ENCODE measurements around the gene TGFBRAP1. TPM values are rescaled to one million over a fixed set of nuclear protein-coding genes. Genes with fewer than 3 reads are reported as not detected.
"Not testable (repeated sequence)": the region's sequence is repeated elsewhere in the genome, so short reads cannot be mapped to it uniquely, and the experiment has no call there.

The TGFBRAP1 gene
- total RNA-seq, 2 donors from 2014 or later, result 16.5 to 28.0 TPM

GRCh38 chr2:105334211-105334610 is 4.7 kb upstream of the TGFBRAP1 start:
- Mint-ChIP-seq H3K27ac (no peak overlapping the region), H3K36me3 (ENCODE audit: low read depth) (peaks cover 25% of the 10 kb centered on the region), H3K27me3 (no peaks in the 10 kb centered on the region)

GRCh38 chr2:105330681-105331375 is 1.3 kb upstream of the TGFBRAP1 start:
- Mint-ChIP-seq H3K36me3 (ENCODE audit: low read depth) (peaks cover 22% of the 10 kb centered on the region), H3K4me1 (peaks cover 28% of the 10 kb centered on the region), H3K4me3 (peak overlapping the region; percentile 98), H3K27ac (peak overlapping the region; percentile 90), H3K27me3 (no peaks in the 10 kb centered on the region), H3K9me3 (no peaks in the 10 kb centered on the region)
- peak; percentile 44 for ATAC-seq (replicated peaks)

More at GRCh38 chr2:105334211-105334610, 4.7 kb upstream of the TGFBRAP1 start:
- ATAC-seq (replicated peaks), result no peak
- no peaks in the 10 kb centered on the region for H3K9me3 Mint-ChIP-seq
- H3K4me3 Mint-ChIP-seq, result no peak overlapping the region
- peaks cover 7% of the 10 kb centered on the region for H3K4me1 Mint-ChIP-seq

GRCh38 chr2:105329197-105329554 is 359 bp downstream of the TGFBRAP1 start:
- Mint-ChIP-seq H3K27me3 (no peaks in the 10 kb centered on the region), H3K4me3 (peak overlapping the region; percentile 98), H3K27ac (peak overlapping the region; percentile 99), H3K4me1 (peaks cover 38% of the 10 kb centered on the region), H3K36me3 (ENCODE audit: low read depth) (peaks cover 29% of the 10 kb centered on the region), H3K9me3 (no peaks in the 10 kb centered on the region)
- peak; percentile 28 for ATAC-seq (replicated peaks)

GRCh38 chr2:105328281-105329196 is 996 bp downstream of the TGFBRAP1 start:
- Mint-ChIP-seq H3K9me3 (no peaks in the 10 kb centered on the region), H3K36me3 (ENCODE audit: low read depth) (peaks cover 32% of the 10 kb centered on the region), H3K27me3 (no peaks in the 10 kb centered on the region), H3K27ac (peak overlapping the region; percentile 99), H3K4me1 (peaks cover 43% of the 10 kb centered on the region), H3K4me3 (peak overlapping the region; percentile 98)
- peak; percentile 13 for ATAC-seq (replicated peaks)

GRCh38 chr2:105327690-105328089 is 1.8 kb downstream of the TGFBRAP1 start:
- Mint-ChIP-seq H3K27me3 (no peaks in the 10 kb centered on the region), H3K4me3 (peak overlapping the region; percentile 98), H3K27ac (peak overlapping the region; percentile 25), H3K36me3 (ENCODE audit: low read depth) (peaks cover 32% of the 10 kb centered on the region), H3K4me1 (peaks cover 46% of the 10 kb centered on the region), H3K9me3 (no peaks in the 10 kb centered on the region)
- ATAC-seq (replicated peaks), result no peak

GRCh38 chr2:105327271-105327670 is 2.3 kb downstream of the TGFBRAP1 start:
- peaks cover 49% of the 10 kb centered on the region for H3K4me1 Mint-ChIP-seq

GRCh38 chr2:105325389-105325963 is 4.1 kb downstream of the TGFBRAP1 start:
- H3K36me3 Mint-ChIP-seq (ENCODE audit: low read depth), result peaks cover 32% of the 10 kb centered on the region

More at GRCh38 chr2:105327271-105327670, 2.3 kb downstream of the TGFBRAP1 start:
- not testable (repeated sequence) for H3K27me3 Mint-ChIP-seq; H3K4me3 Mint-ChIP-seq; H3K9me3 Mint-ChIP-seq; ATAC-seq (replicated peaks)
- Mint-ChIP-seq H3K27ac (peak overlapping the region; percentile 25), H3K36me3 (ENCODE audit: low read depth) (peaks cover 32% of the 10 kb centered on the region)

GRCh38 chr2:105324732-105325131 is 4.8 kb downstream of the TGFBRAP1 start:
- no peak for ATAC-seq (replicated peaks)

More at GRCh38 chr2:105325389-105325963, 4.1 kb downstream of the TGFBRAP1 start:
- Mint-ChIP-seq H3K9me3 (no peaks in the 10 kb centered on the region), H3K4me3 (no peak overlapping the region), H3K27ac (peak overlapping the region; percentile 11), H3K27me3 (no peaks in the 10 kb centered on the region), H3K4me1 (peaks cover 46% of the 10 kb centered on the region)
- ATAC-seq (replicated peaks), result no peak

GRCh38 chr2:105324101-105324500 is 5.4 kb downstream of the TGFBRAP1 start:
- Mint-ChIP-seq H3K4me3 (no peak overlapping the region), H3K36me3 (ENCODE audit: low read depth) (peaks cover 30% of the 10 kb centered on the region), H3K27me3 (no peaks in the 10 kb centered on the region), H3K4me1 (peaks cover 46% of the 10 kb centered on the region), H3K9me3 (no peaks in the 10 kb centered on the region), H3K27ac (peak overlapping the region; percentile 11)
- no peak for ATAC-seq (replicated peaks)

More at GRCh38 chr2:105324732-105325131, 4.8 kb downstream of the TGFBRAP1 start:
- peak overlapping the region; percentile 11 for H3K27ac Mint-ChIP-seq
- no peak overlapping the region for H3K4me3 Mint-ChIP-seq
- H3K9me3 Mint-ChIP-seq, result no peaks in the 10 kb centered on the region
- H3K36me3 Mint-ChIP-seq (ENCODE audit: low read depth), result peaks cover 32% of the 10 kb centered on the region
- H3K4me1 Mint-ChIP-seq, result peaks cover 48% of the 10 kb centered on the region
- no peaks in the 10 kb centered on the region for H3K27me3 Mint-ChIP-seq

- no peaks in the 10 kb centered on the region for H3K9me3 Mint-ChIP-seq
- peaks cover 25% of the 10 kb centered on the region for H3K36me3 Mint-ChIP-seq (ENCODE audit: low read depth)
- no peak overlapping the region for H3K4me3 Mint-ChIP-seq
- H3K27me3 Mint-ChIP-seq, result no peaks in the 10 kb centered on the region
- ATAC-seq (replicated peaks), result no peak
- no peak overlapping the region for H3K27ac Mint-ChIP-seq
- peaks cover 41% of the 10 kb centered on the region for H3K4me1 Mint-ChIP-seq
Observed at GRCh38 chr2:105323111-105323510, 6.4 kb downstream of the TGFBRAP1 start.

- Mint-ChIP-seq H3K4me3 (no peak overlapping the region), H3K27ac (no peak overlapping the region), H3K9me3 (no peaks in the 10 kb centered on the region), H3K27me3 (no peaks in the 10 kb centered on the region), H3K36me3 (ENCODE audit: low read depth) (peaks cover 25% of the 10 kb centered on the region), H3K4me1 (peaks cover 37% of the 10 kb centered on the region)
- ATAC-seq (replicated peaks), result peak; percentile 54
Observed at GRCh38 chr2:105321875-105322646, 7.5 kb downstream of the TGFBRAP1 start.

- peaks cover 18% of the 10 kb centered on the region for H3K36me3 Mint-ChIP-seq (ENCODE audit: low read depth)
- no peaks in the 10 kb centered on the region for H3K27me3 Mint-ChIP-seq
- no peak overlapping the region for H3K4me3 Mint-ChIP-seq
- H3K27ac Mint-ChIP-seq, result no peak overlapping the region
- peaks cover 34% of the 10 kb centered on the region for H3K4me1 Mint-ChIP-seq
- no peaks in the 10 kb centered on the region for H3K9me3 Mint-ChIP-seq
- no peak for ATAC-seq (replicated peaks)
Observed at GRCh38 chr2:105320651-105321215, 8.8 kb downstream of the TGFBRAP1 start.

- no peak for ATAC-seq (replicated peaks)
- Mint-ChIP-seq H3K27ac (no peak overlapping the region), H3K36me3 (ENCODE audit: low read depth) (peaks cover 4% of the 10 kb centered on the region), H3K9me3 (no peaks in the 10 kb centered on the region), H3K4me3 (no peak overlapping the region), H3K27me3 (no peaks in the 10 kb centered on the region), H3K4me1 (peaks cover 25% of the 10 kb centered on the region)
Observed at GRCh38 chr2:105317937-105318336, 11.6 kb downstream of the TGFBRAP1 start.

Data from activated T-helper 17 cell treated with anti-CD3 and anti-CD28 coated beads, Interleukin-2, amount 50 U/mL, for 72 hours (primary cell).